HG02759 (cell line): ENCODE results near the gene PPP2R2D.
A peak's percentile ranks its signal among the peaks of the same experiment; 100 is the strongest.

ENCODE experiments used
- ATAC-seq: cut with Tn5 transposase; IDR thresholded peaks from one replicate; pipeline ENCODE4 v1.9.1; 2021; ENCODE audit warnings: mild to moderate bottlenecking, moderate library complexity; ENCODE audit not compliant: unreplicated experiment

PPP2R2D gene

DNA sequence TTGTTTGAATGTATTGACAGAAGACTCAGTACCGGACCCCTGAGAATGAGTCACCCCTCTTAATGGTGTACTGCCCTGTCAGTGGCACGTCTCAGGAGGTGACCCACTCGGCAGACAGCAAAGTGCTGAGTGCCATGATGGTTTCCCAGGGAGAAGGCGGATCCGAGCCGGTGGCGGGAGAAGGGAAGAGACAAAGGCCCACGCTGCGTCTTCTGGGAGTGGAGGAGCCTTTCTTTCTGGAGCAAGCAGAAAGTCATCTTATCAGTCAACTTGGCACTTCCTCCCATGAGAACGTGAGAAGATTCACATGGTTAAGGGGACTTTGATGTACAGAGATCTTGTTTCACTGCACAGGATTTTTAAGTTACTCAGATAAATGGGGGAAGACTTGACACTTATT, 14.6 kb upstream of the PPP2R2D start:
- ATAC-seq: no peak

DNA sequence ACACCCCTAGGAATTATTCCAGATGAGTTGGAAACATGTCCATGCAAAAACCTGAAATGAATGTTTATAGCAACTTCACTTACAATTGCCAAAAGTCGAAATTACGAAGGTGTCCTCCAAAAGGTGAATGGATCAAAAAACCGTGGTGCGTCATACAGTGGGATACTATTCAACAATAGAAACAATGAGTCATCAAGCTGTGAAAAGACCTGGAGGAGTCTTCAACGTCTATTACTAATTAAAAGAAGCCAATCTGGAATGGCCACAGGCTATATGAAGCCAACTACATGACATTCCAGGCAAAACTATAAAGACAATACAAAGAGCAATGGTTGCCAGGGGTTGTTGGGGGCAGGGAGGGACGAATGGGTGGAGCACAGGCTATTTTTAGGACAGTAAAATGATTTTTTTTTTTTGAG, 12.6 kb upstream of the PPP2R2D start:
- no peak for ATAC-seq

DNA sequence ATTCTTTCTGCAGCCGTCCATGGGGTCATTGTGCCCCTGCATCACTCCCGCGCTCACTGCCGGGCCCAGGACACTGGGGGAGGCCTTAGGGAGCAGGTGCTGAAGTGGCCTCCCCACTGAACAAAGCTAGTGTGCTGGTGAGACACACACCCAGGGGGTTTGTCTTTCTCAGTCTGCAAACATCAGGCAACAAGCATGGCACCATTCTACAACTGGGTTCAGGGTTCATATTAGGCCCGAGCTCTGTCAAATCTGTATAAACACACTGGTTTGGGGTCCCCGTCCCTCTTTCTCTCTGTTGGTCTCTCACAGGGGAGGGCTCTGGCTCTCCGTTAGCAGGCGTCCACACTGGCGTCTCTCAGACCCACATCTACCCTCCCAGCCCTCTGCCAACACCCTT, 11.1 kb upstream of the PPP2R2D start:
- ATAC-seq: no peak

DNA sequence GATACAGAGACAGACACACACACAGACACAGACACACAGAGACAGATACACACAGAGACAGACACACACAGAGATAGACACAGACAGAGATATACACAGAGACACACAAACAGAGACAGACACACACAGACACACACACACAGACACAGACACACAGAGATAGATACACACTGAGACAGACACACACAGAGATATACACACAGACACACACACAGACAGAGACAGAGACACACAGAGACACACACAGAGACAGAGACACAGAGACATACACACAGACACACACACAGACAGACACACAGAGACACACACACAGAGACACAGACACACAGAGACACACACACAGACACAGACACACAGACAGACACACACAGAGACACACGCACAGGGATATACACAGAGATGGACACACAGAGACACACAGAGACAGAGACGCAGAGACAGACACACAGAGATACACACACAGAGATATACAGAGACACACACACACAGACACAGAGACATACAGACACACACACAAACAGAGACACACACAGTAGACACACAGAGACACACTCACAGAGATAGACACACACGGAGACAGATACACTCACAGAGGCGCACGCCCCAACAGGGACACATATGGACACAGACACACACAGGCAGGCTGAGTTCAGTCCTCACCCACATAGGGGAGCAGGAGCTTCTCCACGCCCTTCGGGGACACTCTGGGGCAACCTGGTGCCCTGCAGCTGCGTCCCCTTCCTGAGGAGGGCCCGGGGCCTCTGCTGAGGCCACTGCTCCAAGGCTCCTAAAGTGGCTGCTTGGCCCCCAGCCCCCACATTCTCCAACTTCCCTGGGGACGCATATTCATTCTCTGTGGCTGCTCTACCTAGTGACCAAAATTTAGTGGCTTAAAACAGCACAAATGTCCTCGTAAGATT, 10.3 kb upstream of the PPP2R2D start:
- ATAC-seq: no peak

DNA sequence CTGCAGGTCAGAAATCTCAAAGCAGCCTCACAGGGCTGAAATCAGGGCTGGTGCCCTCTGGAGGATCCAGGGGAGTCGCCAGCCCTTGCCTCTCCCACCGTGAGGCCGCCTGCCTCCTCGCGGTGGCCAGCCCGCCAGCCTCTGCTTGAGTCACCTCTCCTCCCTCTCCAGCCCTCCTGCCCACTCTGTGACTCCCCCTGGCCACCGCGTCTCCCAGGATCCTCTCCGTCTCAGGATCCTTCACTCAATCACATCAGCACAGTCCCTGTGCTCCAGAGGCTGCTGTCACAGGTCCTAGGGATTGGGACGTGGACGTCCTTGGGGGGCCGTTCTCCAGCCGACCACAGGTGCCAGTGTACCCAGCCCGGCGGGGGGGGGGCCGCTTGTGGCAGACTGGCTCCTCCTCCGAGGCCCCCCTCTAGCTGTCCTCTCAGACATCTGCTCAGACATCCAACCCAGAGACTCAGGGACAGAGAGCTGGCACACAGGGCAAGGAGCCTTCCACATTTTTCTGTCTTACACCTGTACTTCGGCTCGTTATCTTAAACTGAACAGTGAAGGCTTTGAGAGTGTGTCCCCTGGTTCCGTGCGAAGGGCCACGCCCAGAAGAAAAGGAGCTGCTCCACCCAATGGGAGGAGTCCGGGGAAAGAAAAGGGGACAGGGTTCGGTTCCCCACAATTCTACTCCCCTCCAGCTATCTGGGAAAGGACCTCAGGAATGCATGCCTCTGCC, 9.4 kb upstream of the PPP2R2D start:
- ATAC-seq: no peak

DNA sequence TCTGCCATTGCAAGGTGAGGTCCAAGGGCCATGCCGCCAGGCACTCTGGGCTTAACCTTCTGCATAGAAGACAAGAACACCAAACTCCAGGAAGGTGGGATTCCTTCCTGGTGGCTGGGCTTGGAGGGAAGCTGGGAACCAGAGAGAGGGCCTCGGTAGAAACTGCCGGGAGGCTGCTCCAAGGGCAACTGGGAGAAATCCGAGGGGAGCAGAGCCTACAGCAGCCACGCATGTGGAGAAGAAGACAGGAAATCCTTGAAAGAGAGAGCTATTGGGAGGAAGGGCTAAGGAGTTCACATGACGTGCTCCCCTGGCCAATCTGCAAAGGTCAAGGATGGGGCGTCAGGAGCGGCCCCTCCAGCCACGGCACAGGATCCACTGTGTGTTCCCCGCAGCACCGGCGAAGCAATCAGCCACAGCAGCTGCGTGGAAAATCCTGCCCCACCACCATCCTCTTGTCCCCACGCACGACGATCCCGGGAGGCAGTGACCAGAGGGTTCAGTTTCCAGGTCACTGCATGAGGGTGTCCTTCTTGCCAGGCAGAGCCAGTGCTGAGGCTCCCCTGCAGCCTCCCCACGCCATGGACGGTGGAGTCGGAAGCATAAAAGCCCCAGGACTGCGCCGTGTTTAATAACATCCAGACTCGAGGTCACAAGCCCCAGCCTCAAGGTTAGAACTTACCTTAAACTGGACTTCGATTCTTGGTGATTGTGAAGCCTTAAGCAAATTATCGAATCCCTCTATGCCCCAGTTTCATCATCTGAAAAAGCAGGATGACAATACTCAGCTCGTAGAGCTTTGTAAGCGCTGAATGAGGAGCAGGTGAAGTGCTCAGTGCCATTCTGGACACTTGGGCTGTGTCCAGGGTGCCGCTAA, 8.6 kb upstream of the PPP2R2D start:
- no peak for ATAC-seq

DNA sequence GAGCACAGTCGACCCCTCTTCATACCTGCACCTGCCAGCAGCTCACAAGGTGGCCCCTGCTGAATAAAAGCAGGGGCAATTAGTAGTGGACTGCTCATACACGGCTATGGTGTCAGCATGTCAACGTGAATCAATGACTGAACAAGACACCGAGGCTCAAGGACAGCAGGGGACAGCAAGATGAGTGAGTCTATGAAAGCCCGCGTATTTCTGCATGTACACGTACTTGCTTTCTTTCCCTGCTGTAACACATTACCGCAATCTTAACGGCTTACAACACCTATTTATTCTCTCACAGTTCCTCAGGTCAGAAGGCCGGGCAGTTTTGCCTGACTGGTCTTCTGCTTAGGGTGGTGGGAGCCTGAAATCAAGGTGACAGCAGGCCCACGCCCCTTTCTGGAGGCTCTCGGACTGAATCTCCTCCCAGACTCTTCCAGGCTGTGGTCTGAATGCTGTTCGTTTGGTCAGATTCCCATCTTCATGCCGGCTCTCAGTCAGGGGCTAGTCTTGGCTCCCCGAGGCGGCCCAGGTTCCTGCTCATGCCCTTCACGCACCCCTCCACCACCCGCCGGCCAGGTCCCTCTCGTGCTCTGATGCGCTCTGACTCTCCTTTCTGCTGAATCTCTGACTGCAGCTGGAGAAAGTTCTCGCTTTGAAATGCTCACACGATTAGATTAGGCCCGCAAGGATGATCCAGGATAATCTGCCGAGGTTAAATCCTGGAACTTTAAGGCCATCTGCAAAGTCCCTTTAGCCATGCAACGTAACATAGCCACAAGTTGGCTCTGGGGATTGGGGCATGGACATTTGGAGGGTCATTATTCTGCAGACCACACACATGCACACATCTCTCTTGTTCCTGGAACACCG, 7.8 kb upstream of the PPP2R2D start:
- ATAC-seq: no peak

DNA sequence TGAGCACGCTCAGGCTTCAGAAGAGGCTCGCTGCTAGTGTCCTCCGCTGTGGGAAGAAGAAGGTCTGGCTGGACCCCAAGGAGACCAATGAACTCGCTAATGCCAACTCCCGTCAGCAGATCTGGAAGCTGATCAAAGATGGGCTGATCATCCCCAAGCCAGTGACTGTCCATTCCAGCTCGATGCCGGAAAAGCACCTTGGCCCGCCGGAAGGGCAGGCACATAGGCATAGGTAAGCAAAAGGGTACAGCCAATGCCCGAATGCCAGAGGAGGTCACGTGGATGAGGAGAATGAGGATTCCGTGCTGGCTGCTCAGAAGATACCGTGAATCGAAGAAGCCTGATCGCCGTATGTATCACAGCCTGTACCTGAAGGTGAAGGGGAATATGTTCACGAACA, 5.7 kb upstream of the PPP2R2D start:
- no peak for ATAC-seq

DNA sequence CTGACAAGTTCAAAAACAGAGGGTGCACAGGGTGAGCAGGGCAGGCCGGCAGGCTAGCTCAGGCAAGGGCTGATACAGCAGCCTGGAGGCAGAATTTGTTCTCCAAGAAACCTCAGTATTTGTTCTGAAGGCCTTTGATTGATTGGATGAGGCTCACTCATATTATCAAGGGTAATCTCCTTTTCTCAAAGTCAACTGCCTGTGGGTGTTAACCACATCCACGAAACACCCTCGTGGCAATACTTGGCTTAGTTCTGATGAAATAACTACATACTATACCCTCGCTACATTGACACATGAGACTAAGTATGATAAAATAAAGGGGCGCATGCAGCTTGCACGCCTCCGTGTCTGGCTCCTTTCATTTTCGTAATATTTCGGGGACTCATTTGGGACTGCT, 4.4 kb upstream of the PPP2R2D start:
- ATAC-seq: no peak

DNA sequence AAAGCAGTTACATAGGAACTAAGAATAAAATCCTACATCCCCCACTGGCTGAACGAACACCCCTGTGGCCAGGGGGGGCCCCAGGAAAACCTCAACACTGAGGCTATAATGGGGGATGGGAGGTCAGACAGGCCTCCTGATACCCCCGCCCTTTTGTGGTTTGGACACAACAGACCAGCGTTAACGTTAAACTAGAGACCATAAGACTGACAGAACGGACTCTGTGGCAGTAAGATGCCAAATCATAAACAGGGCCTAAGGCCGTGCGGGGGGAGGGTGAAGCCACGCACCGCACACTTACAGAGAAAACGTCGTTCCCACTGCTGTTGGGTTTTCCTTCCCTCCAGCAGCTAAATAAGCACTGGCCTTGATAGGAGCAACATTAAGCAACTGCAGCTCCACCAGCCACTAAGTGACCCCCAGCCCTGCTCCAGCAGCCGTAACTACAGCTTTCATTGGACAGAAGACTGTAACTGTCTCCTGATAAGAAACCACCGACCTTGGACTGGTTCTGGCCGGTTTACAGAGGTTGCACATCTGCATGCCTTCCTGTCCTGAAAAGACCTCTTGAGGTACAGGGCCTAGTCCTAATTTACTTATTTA, 3.4 kb upstream of the PPP2R2D start:
- no peak for ATAC-seq

DNA sequence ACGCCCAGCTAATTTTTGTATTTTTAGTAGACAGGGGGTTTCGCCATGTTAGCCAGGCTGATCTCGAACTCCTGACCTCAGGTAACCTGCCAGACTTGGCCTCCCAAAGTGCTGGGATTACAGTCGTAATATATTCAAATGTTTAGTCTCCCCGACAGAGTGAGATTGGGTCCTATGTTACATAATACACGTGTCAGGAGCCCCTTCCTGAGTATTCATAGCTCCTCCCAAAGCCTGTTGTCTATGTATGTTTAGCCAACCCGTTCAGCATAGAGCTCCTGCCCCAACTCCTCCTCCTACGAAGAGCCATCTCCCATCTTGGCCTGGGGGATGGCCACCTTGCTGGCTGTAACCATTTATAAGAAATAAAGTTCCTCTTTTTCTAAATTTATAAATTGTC, 2.7 kb upstream of the PPP2R2D start:
- ATAC-seq: no peak

DNA sequence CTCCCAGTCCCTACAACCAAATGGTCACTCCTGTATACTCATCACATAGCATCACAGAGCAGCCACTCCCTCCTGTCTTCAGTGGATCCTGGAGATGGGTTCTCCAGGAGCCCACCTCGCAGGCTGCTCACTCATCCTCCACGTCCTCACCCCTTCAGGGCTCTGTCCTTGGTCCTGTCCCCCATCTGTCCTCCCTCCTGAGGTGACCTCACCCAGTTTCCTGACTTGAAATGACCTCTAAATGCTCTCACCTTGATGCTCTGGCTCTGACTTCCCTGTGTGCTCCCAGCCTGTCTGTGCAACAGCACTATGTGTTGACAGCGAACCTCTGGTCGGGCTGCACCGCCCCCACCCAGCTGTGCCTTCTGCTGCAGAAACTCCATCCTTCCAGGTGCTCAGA, 2.1 kb upstream of the PPP2R2D start:
- no peak for ATAC-seq

DNA sequence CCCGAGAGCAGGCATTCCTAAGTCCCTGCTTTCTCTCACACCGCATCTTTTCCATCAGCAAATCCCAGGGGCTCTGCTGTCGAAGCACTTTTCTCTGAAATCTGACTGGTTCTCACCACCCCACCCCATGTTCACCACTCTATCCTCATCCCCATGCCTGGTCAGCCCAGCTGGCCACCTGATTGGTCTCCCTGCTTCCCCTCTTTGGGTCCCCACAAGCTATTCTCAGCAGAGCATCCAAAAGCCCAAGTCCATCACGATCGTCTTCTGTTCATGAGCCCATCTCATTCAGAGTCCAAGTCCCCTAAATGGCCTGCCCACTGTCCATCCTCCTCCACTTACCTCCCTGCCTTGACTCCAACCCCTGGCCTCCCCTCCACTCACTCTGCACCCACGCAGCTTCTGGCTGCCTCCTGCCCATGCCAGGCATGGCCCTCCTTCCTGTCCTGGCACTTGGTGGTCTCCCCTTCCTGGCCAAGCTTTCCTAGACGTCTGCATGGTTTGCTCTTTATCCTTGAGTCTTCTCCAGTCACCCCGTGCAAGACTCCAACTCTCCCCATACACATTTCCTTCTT, 1.6 kb upstream of the PPP2R2D start:
- no peak for ATAC-seq

DNA sequence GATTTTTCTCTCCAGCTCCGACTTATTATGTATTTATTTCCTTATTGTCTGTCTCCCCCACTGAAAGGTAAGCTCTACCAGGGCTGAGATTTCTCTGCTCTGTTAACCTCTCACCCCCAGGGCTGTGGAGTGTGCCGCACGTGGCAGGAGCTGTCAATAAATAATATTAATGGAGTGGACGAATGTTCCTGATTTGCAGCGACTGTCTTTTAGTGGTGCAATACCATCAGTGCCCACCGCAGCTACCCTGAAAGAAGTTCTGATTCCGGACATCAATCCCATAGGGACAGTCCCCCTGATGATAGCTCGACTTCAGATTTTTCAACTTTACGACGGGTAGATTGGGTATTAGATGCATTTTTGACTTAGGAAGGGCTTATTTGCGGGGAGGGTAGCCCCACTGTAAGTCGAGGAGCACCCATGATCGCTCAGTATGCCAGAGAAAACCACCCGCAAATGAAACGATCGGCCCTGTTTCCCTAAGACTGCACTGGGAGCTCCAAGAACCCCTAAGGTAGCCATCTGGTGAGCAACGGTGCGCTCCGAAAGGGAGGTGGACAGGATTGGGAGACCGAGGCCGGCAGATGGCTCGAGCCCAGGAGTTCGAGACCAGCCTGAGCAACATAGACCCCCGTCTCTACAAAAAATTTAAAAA, 986 bp upstream of the PPP2R2D start:
- ATAC-seq: no peak

DNA sequence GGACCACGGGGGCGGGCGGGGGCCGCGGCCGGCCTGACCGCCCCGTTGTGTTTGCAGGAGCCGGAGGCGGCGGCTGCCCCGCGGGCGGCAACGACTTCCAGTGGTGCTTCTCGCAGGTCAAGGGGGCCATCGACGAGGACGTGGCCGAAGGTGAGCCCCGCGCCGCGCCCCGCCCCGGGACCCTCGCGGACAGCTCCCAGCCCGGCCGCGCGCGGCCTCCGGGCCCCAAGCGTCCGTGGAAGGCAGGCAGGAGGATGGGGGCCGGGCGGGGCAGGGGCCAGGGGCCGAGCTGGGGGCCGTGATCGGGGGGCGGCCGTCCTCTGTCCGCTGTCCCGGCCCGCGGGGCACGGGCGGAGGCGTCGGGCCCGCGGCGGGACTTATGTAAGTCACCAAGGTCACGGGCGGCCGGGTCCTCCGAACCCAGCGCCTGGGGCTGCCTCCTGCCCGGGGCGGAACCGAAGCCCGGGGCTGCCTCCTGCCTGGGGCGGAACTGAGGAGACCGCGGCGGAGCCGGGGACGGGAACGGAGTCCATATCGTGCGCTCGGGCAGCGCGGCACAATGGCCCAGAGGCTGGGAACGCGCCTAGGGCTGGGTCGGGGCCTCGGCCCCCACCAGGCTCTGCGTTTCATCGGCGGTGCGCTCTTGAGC, 497 bp downstream of the PPP2R2D start:
- ATAC-seq: peak; percentile 28

DNA sequence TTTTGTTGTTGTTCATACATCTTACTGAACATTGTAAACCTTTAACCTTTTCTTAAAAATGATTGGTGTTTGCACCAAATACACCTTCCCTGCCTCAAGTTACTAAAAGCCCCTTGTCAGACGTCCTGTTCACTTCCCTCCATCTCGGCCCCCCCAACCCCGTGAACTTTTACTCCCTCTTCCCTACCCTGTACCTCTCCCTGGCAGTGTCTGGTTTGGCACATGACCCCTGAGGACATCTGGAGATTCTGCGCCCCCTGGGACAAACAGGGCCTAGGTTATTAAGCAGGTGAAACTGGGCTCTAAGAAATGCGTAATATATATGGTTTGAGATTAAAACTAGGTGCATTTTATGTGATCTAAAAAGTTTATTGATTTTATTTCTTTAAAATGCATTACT, 1.4 kb downstream of the PPP2R2D start:
- no peak for ATAC-seq

DNA sequence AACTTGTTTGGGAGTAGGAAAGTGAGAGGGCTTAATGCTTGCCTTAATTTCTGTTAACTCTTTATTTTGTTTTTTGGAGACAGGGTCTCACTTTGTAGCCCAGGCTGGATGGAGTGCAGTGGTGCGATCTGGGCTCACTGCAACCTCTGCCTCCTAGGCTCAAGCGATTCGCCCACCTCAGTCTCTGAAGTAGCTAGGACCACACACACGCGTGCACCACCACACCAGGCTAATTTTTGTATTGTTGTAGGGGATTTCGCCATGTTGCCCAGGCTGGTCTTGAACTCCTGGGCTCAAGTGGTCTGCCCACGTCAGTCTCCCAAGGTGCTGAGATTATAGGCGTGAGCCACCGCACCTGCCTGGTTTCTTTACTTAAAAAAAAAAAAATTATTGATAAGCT, 1.9 kb downstream of the PPP2R2D start:
- no peak for ATAC-seq

DNA sequence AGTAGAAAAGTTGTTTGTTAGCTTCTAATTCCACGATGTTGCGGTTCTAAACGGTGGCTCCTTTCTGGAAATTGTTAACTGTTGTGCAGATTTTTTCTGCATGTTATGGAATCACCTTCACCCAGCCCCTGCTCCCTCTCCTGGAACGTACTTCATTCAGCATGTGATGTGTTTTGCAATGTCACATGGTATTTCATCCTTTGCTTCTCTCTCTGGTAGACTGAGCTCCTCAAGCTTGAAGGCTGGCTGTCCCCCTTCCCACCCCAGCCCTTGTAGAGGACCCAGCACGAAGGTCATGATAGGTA, 4.4 kb downstream of the PPP2R2D start:
- ATAC-seq: no peak
